ENCODE data around the gene OR2H2.

OR2H2 gene

DNA sequence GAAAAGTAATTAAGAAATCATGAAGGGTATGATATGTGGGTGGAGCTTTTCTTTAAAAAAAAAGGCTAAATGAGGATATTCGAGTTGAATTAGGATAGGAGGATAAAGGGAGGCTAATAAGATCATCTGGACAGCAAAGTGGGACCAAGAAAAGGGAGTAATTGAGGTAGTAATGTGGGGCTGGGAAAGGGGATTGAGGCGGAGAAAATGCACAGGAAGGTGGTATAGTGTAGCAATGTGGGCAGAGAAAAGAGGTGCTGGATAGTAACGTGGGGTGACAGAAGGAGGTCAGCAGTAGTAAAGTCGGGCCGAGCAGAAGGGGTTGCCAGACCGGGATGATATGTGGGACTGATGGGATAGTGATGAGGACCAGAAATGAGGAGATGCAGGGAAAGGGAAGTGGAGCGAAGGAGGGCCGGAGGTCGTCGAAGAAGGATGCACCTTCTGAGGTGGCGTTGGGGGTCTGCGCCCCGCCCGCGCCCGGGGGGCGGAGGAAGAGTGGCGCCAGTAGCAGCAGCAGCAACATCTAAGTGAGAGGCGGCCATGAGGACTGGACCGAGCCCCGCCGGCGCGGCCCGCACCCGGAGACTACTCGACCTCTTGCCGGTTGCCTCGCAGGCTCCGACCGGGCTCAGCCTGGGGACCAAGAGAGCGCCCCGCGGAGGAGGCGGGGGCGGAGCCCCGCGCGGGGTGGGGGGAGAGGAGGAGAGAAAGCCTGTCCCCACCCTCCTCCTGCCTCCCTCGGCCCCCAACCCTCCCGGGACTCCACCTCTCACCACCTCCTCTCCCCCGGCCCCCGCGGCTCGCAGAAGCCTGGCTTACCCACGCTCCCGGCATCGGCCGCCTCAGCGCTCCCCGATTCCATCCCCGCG lies 47.2 kb downstream of the OR2H2 start:
- H3K9me3 ChIP-seq (ENCODE audit: control insufficient read depth, low read depth, low read length), result no peaks in the 10 kb centered on the region
- no peaks in the 10 kb centered on the region for H3K36me3 ChIP-seq (ENCODE audit: control insufficient read depth, low read depth, low read length)
- peak overlapping the region; percentile 85 for H3K4me3 ChIP-seq (ENCODE audit: low read length)
- peaks cover 31% of the 10 kb centered on the region for H3K4me1 ChIP-seq (ENCODE audit: control insufficient read depth, low read depth, low read length)
- peak overlapping the region; percentile 73 for H3K9ac ChIP-seq (ENCODE audit: low read length)
- no peak overlapping the region for H3K27ac ChIP-seq (ENCODE audit: low read length)
- H3K27me3 ChIP-seq (ENCODE audit: control insufficient read depth, insufficient read depth, low read length), result no peaks in the 10 kb centered on the region

- peaks cover 31% of the 10 kb centered on the region for H3K4me1 ChIP-seq (ENCODE audit: control insufficient read depth, low read depth, low read length)
- peak within 1 kb of the TSS; percentile 85 for H3K4me3 ChIP-seq (ENCODE audit: low read length)
- H3K9me3 ChIP-seq (ENCODE audit: control insufficient read depth, low read depth, low read length), result no peaks in the 10 kb centered on the region
- H3K36me3 ChIP-seq (ENCODE audit: control insufficient read depth, low read depth, low read length), result no peaks in the 10 kb centered on the region
- peak within 1 kb of the TSS; percentile 67 for H3K27ac ChIP-seq (ENCODE audit: low read length)
- peak within 1 kb of the TSS; percentile 73 for H3K9ac ChIP-seq (ENCODE audit: low read length)
- no peaks in the 10 kb centered on the region for H3K27me3 ChIP-seq (ENCODE audit: control insufficient read depth, insufficient read depth, low read length)
Observed at GRCh38 chr6:29632789-29633533, 48.0 kb downstream of the OR2H2 start, which contains the start of gene GABBR1. GABBR1 (minus strand) TSS chr6:29633183; CDS start chr6:29632385, 798 bp downstream.

- Histone ChIP-seq H3K27me3 (ENCODE audit: control insufficient read depth, insufficient read depth, low read length) (no peaks in the 10 kb centered on the region), H3K9ac (ENCODE audit: low read length) (peak overlapping the region; percentile 73), H3K9me3 (ENCODE audit: control insufficient read depth, low read depth, low read length) (no peaks in the 10 kb centered on the region), H3K4me1 (ENCODE audit: control insufficient read depth, low read depth, low read length) (peaks cover 31% of the 10 kb centered on the region), H3K27ac (ENCODE audit: low read length) (peak overlapping the region; percentile 67), H3K4me3 (ENCODE audit: low read length) (peak overlapping the region; percentile 85), H3K36me3 (ENCODE audit: control insufficient read depth, low read depth, low read length) (no peaks in the 10 kb centered on the region)
Observed at GRCh38 chr6:29633534-29633905, 48.6 kb downstream of the OR2H2 start.

GRCh38 chr6:29637247-29637646 lies 52.3 kb downstream of the OR2H2 start:
- no peaks in the 10 kb centered on the region for H3K27me3 ChIP-seq (ENCODE audit: control insufficient read depth, insufficient read depth, low read length)
- H3K4me3 ChIP-seq (ENCODE audit: low read length), result no peak overlapping the region
- H3K27ac ChIP-seq (ENCODE audit: low read length), result no peak overlapping the region
- H3K9ac ChIP-seq (ENCODE audit: low read length), result no peak overlapping the region
- H3K4me1 ChIP-seq (ENCODE audit: control insufficient read depth, low read depth, low read length), result peaks cover 28% of the 10 kb centered on the region
- H3K9me3 ChIP-seq (ENCODE audit: control insufficient read depth, low read depth, low read length), result no peaks in the 10 kb centered on the region
- H3K36me3 ChIP-seq (ENCODE audit: control insufficient read depth, low read depth, low read length), result no peaks in the 10 kb centered on the region

All from iPS-18a (cell line).